OCI-LY3 (cell line): Measurements from ENCODE around the gene CEP78.

Experiments used
- CTCF ChIP-seq: fragments of 200-600, 300-600 bp; sonication (generic); IDR thresholded peaks from 2 replicates; pipeline ENCODE4 v1.5.1; 2014; ENCODE audit warnings: antibody characterized with exemption, low read length, low read depth
- EZH2phosphoT487 ChIP-seq: fragments of 200-600 bp; shearing (Covaris generic); IDR thresholded peaks from 2 replicates; pipeline ENCODE4 v1.6.1; 2018; ENCODE audit warnings: antibody characterized with exemption, mixed run types, low read depth

GRCh38 chr9:78235762-78236550, at the start of gene CEP78:
- TF ChIP-seq CTCF = no peak
- no peak for TF ChIP-seq EZH2phosphoT487
